Brain microvascular endothelial cell (primary cell): ENCODE results near the gene SP5.

Source experiments
- DNase-seq: peaks from one replicate; pipeline ENCODE4 v3.0.0-alpha.2; 2020
- H3K27ac ChIP-seq: fragments of 250-450 bp; sonication (Bioruptor Pico); 2 replicates; pipeline ENCODE4 v1.5.1; 2020; ENCODE audit warnings: mild to moderate bottlenecking, moderate library complexity
- H3K27me3 ChIP-seq: fragments of 250-450 bp; sonication (Bioruptor Pico); replicated peaks from 2 replicates; pipeline ENCODE4 v1.5.1; 2020; ENCODE audit warnings: mild to moderate bottlenecking
- H3K36me3 ChIP-seq: fragments of 250-450 bp; sonication (Bioruptor Pico); replicated peaks from 2 replicates; pipeline ENCODE4 v1.5.1; 2020; ENCODE audit warnings: mild to moderate bottlenecking
- H3K4me3 ChIP-seq: 2 replicates; pipeline ENCODE4 v1.5.1; 2011; ENCODE audit warnings: low read depth, mild to moderate bottlenecking, control low read depth, low read length, moderate library complexity
- in situ Hi-C: cut with HindIII; loops from 2 replicates; pipeline ENCODE4 v1.10.0; 2017; ENCODE audit warnings: low sequenced_read_pairs, low pct_ligation_motif_present
- TF ChIP-seq, protein P1 (sequence below): IDR thresholded peaks from 2 replicates; pipeline ENCODE4 v1.5.1; 2011; ENCODE audit warnings: low read depth, mild to moderate bottlenecking, moderate library complexity, low read length, control low read depth, inconsistent platforms; ENCODE audit errors: missing control alignments

SP5 gene

GRCh38 chr2:170690640-170691039 lies 24.5 kb upstream of the SP5 start:
- H3K36me3 ChIP-seq: no peaks in the 10 kb centered on the region
- no peaks in the 10 kb centered on the region for H3K27me3 ChIP-seq
- no peak for DNase-seq
- no peak overlapping the region for H3K27ac ChIP-seq
- H3K4me3 ChIP-seq: no peak overlapping the region
- in situ Hi-C loops: no loop called here
- TF ChIP-seq, protein P1, sequence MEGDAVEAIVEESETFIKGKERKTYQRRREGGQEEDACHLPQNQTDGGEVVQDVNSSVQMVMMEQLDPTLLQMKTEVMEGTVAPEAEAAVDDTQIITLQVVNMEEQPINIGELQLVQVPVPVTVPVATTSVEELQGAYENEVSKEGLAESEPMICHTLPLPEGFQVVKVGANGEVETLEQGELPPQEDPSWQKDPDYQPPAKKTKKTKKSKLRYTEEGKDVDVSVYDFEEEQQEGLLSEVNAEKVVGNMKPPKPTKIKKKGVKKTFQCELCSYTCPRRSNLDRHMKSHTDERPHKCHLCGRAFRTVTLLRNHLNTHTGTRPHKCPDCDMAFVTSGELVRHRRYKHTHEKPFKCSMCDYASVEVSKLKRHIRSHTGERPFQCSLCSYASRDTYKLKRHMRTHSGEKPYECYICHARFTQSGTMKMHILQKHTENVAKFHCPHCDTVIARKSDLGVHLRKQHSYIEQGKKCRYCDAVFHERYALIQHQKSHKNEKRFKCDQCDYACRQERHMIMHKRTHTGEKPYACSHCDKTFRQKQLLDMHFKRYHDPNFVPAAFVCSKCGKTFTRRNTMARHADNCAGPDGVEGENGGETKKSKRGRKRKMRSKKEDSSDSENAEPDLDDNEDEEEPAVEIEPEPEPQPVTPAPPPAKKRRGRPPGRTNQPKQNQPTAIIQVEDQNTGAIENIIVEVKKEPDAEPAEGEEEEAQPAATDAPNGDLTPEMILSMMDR: no peak

- no peak overlapping the region for H3K4me3 ChIP-seq
- no peaks in the 10 kb centered on the region for H3K36me3 ChIP-seq
- H3K27me3 ChIP-seq: no peaks in the 10 kb centered on the region
- TF ChIP-seq, protein P1: no peak
- no peak overlapping the region for H3K27ac ChIP-seq
- DNase-seq: no peak
- in situ Hi-C loops: no loop called here
Measured at GRCh38 chr2:170694316-170694715, 20.8 kb upstream of the SP5 start.

DNA sequence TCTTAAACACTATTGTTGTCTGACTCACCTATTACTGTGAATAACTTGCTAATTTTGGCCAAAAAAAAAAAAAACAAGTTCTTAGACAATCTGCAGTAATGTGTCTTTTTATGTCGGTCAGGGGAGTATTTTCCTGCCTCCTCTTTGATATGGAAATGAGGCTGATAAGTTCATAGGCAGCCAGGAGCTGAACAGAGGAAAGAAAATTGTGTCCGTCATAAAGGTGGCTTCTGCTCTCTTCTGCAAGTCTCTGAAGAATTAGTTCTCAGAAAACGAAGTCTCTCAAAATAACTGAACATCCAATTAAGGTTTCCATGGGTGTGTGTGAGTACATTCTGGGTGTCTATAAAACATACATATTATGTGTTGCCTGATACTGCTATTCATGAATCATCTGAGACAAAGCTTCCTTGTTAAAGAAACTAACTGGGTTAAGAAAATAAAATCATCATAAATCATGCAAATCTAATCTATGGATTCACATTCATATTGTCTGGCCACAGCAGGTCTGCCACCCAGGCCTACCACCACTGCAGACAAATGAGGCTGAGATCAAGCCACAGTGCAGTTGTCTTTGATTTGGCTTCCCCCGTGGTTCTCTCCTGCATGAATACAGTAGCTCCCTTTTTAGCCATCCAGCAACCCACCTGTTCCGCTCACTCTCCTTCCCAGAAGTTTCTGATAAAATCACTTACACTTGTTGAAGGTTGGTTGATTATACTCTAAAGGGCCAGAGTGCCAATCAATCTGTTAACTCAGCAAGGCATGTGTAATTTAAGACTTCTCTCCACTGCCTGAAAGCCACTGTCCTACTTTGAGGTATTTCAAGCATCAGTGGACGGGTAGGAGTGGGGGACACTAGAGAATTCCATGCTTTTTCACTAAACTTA lies 19.4 kb upstream of the SP5 start:
- in situ Hi-C loops: no loop called here
- TF ChIP-seq, protein P1: no peak

DNA sequence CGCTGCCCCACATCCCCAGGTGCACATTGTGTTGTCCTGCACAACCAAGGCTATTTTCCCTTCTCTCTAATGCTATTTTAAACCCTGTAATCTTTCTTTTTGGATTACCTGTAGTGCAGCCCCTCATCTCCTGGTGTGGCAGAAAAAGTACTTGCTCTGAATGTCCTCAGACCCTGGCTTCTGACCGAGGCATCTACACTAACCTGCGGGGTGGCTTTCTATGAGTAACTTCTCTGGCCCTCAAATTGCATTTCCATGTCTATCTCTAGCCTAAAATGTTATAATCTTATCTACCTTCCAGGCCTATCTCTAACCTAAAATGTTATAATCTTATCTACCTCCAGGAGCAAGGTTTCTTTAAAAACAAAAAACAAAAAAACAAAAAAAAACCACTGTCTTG lies 18.2 kb upstream of the SP5 start:
- TF ChIP-seq, protein P1: no peak
- Histone ChIP-seq H3K36me3 (no peaks in the 10 kb centered on the region), H3K27me3 (no peaks in the 10 kb centered on the region), H3K27ac (no peak overlapping the region), H3K4me3 (no peak overlapping the region)
- no peak for DNase-seq
- in situ Hi-C loops: no loop called here

More for the DNA sequence above, 19.4 kb upstream of the SP5 start:
- Histone ChIP-seq H3K4me3 (no peak overlapping the region), H3K27me3 (no peaks in the 10 kb centered on the region), H3K36me3 (no peaks in the 10 kb centered on the region), H3K27ac (no peak overlapping the region)
- no peak for DNase-seq

DNA sequence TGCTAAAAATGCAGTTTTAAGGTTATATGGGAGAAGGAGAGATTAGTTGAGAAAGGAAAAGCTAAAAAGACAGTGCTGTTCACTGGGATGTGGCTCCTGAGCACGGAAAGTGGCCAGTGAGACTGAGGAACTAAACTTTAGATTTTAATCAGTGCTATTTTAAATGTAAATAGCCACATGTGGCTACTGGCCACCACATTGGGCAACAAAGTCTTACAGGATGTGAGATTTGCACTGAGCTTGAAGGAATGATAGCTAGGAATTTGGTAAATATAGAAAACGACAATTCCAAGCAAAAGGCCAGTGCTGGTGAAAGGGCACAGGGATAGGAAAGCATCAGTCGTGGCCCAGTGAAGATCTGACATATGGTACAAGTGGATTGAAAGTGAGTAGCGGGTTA lies 14.1 kb upstream of the SP5 start:
- Histone ChIP-seq H3K27me3 (no peaks in the 10 kb centered on the region), H3K4me3 (no peak overlapping the region), H3K36me3 (no peaks in the 10 kb centered on the region), H3K27ac (no peak overlapping the region)
- in situ Hi-C loops: loop anchor here (25.0 kb wide), 1 partner anchor 289 kb away; no protein-coding TSS in a partner anchor
- DNase-seq: no peak
- TF ChIP-seq, protein P1: no peak
